HG03095 (cell line): ENCODE results near the gene SERPING1.
"Not testable (repeated sequence)": the region's sequence is repeated elsewhere in the genome, so short reads cannot be mapped to it uniquely, and the experiment has no call there.

Experiments
- ATAC-seq: cut with Tn5 transposase; IDR thresholded peaks from one replicate; pipeline ENCODE4 v1.9.1; 2021; ENCODE audit warnings: moderate library complexity; ENCODE audit not compliant: unreplicated experiment

SERPING1 gene

GRCh38 chr11:57652230-57652629, 54.7 kb downstream of the SERPING1 start:
- not testable (repeated sequence) for ATAC-seq

GRCh38 chr11:57652662-57653061, 55.2 kb downstream of the SERPING1 start:
- no peak for ATAC-seq

GRCh38 chr11:57653163-57653562, 55.7 kb downstream of the SERPING1 start:
- ATAC-seq: no peak

GRCh38 chr11:57656885-57657193, 59.4 kb downstream of the SERPING1 start:
- no peak for ATAC-seq

- ATAC-seq: peak; percentile 98
Observed at GRCh38 chr11:57657194-57658022, 59.9 kb downstream of the SERPING1 start, which contains the start of gene CLP1. CLP1 (plus strand) TSS chr11:57657762; CDS start chr11:57659477, 1,715 bp downstream.

GRCh38 chr11:57658023-57658361, 60.5 kb downstream of the SERPING1 start:
- no peak for ATAC-seq

GRCh38 chr11:57659669-57660068, 62.2 kb downstream of the SERPING1 start:
- no peak for ATAC-seq

GRCh38 chr11:57662893-57663292, 65.4 kb downstream of the SERPING1 start:
- ATAC-seq: no peak

- ATAC-seq: no peak
Observed at GRCh38 chr11:57663975-57664374, 66.5 kb downstream of the SERPING1 start.
